Esophagus muscularis mucosa (tissue), 4 donors: Measurements from ENCODE around the gene TMEM248.

Source experiments
- EP300 ChIP-seq: sonication (generic); formaldehyde crosslinking; IDR thresholded peaks from one replicate; pipeline ENCODE4 v1.6.1; 2017; ENCODE audit warnings: antibody characterized with exemption
- POLR2A ChIP-seq: fragments of 450-650 bp; IDR thresholded peaks from one replicate; pipeline ENCODE4 v1.6.1; 2017; ENCODE audit warnings: antibody characterized with exemption, moderate library complexity, mild to moderate bottlenecking, low read depth
- POLR2AphosphoS5 ChIP-seq, 2 donors: sonication (generic); formaldehyde crosslinking; IDR thresholded peaks; one replicate each; pipeline ENCODE4 v1.6.1; 2017; ENCODE audit warnings: antibody characterized with exemption in 2 of 2
- TF ChIP-seq, protein P1 (sequence below), 3 experiments: fragments of 200-600 bp in 2 of 3; fragments of 450-650 bp in 1 of 3; sonication (generic) in 2 of 3; IDR thresholded peaks; one replicate each; pipeline ENCODE4 v1.5.1; 2017 to 2019; ENCODE audit warnings: antibody characterized with exemption in 3 of 3, mild to moderate bottlenecking in 2 of 3, moderate library complexity in 1 of 3

DNA sequence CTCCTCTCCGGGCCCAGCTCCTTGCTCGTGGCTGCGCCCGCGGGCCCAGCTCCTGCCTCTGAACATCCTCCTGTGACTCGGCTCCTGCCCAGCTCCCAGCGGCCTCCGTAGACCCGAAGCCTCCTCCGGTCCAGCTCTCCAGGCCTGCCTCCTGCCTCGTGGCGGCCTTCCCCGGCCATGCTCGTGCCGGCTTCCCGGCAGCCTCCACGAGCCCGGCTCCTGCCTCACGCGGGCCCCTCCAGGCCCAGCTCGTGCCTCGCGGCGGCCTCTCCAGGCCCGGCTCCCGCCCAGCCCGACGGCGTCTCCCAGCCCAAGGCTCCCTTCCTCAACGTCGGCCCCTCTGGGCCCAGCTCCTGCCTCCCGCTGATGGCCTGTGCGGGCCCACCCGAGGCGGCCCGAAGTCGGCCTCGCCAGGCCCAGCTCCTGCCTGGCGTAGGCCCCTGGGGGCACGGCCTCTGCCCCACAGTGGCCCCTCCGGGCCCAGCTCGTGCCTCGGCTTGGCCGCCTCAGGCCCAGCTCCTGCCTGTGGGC, 16.9 kb upstream of the TMEM248 start:
- TF ChIP-seq, protein P1, sequence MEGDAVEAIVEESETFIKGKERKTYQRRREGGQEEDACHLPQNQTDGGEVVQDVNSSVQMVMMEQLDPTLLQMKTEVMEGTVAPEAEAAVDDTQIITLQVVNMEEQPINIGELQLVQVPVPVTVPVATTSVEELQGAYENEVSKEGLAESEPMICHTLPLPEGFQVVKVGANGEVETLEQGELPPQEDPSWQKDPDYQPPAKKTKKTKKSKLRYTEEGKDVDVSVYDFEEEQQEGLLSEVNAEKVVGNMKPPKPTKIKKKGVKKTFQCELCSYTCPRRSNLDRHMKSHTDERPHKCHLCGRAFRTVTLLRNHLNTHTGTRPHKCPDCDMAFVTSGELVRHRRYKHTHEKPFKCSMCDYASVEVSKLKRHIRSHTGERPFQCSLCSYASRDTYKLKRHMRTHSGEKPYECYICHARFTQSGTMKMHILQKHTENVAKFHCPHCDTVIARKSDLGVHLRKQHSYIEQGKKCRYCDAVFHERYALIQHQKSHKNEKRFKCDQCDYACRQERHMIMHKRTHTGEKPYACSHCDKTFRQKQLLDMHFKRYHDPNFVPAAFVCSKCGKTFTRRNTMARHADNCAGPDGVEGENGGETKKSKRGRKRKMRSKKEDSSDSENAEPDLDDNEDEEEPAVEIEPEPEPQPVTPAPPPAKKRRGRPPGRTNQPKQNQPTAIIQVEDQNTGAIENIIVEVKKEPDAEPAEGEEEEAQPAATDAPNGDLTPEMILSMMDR (IDR thresholded peaks at IDR 0.05): no peak
- TF ChIP-seq POLR2A: no peak
- no peak for TF ChIP-seq POLR2AphosphoS5 (IDR thresholded peaks at IDR 0.05)
- no peak for TF ChIP-seq EP300
